Fibroblast of mammary gland (primary cell): ENCODE data around the gene LENG9.
A peak's percentile ranks its signal among the peaks of the same experiment; 100 is the strongest.

Source experiments
- DNase-seq: peaks from one replicate; pipeline ENCODE4 v3.0.0-alpha.2; 2010; ENCODE audit warnings: low read depth
- H3K4me3 ChIP-seq: 2 replicates; pipeline ENCODE4 v1.5.1; 2011; ENCODE audit warnings: low read depth, mild to moderate bottlenecking, low read length, moderate library complexity; ENCODE audit not compliant: control insufficient read depth
- CTCF ChIP-seq: conservative IDR thresholded peaks from 2 replicates; pipeline ENCODE4 v1.5.1; 2011; ENCODE audit warnings: low read depth, low read length, inconsistent platforms; ENCODE audit not compliant: control insufficient read depth, insufficient read depth

The LENG9 gene

DNA sequence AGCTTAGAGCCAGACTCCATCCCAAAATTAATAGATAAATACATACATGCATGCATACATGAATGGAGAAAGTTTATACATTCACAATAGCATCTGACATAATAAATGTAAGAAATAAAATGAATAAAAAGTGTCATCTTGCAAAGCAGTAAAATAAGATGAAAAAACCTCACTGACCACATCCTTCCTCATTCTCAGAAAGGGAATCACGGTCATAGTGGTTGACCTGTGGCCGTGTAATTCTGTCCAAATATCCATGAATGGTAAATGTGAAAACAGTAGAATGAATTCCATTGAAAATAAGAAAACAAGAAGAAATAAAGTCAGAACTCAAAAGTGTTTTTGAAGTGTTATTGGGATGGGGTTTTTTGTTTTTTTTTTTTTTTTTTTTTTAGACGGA, 19.3 kb upstream of the LENG9 start:
- TF ChIP-seq CTCF = no peak
- no peak for DNase-seq
- no peak overlapping the region for H3K4me3 ChIP-seq

DNA sequence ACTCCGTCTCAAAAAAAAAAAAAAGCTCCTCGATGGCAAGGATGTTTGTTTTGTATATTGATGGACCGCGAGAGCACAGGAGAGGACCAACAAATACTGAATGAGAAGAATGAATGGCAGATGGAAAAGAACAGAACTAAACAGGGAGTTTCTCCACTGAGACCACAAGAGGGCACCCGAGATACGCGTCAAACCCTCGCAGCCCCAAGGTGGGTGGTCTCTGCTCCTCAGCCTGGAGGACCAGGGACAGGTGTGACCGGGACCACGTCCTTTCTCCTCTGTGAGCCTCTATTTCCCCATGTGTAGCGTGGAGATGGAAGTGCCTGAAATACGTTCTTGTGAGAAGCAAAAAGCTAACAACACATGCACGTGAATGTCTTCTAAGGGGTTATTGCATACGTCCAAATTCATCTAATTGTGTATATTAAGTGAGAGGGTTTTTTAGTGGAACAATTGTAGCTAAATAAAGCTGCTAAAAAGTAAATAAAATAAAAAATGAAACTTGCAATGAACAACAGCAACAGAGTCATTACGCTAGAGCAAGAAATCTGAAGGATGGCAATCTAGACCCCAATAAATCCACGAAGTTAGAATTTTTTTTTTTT, 17.9 kb upstream of the LENG9 start:
- DNase-seq = peak; percentile 41
- H3K4me3 ChIP-seq = no peak overlapping the region
- peak; percentile 68 for TF ChIP-seq CTCF

- no peak overlapping the region for H3K4me3 ChIP-seq
- TF ChIP-seq CTCF = no peak
- DNase-seq = no peak
These were observed 16.5 kb upstream of the LENG9 start for GRCh38 chr19:54480051-54480450.

GRCh38 chr19:54478677-54479266, 15.2 kb upstream of the LENG9 start:
- peak; percentile 60 for DNase-seq
- H3K4me3 ChIP-seq = no peak overlapping the region
- peak; percentile 69 for TF ChIP-seq CTCF

DNA sequence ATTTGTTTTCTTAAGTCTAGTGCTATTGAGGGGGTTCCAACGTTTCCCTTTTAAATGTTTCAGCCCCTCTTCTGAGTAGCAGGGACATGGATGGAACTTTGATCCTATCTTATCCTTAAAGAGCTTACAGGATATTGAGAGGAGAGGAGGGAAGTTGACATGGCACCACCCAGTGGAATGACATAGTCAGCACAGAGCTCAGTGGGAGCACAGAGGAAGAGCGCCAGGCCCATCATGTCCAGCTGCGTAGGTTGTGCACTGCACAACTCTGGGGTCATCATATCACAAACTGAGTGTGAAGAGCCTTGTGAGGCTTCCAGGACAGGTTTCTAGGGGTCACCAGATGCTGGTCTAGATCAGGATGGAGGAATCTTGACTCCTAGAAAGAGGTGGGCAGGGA, 14.1 kb upstream of the LENG9 start:
- peak; percentile 8 for TF ChIP-seq CTCF
- no peak overlapping the region for H3K4me3 ChIP-seq
- no peak for DNase-seq

DNA sequence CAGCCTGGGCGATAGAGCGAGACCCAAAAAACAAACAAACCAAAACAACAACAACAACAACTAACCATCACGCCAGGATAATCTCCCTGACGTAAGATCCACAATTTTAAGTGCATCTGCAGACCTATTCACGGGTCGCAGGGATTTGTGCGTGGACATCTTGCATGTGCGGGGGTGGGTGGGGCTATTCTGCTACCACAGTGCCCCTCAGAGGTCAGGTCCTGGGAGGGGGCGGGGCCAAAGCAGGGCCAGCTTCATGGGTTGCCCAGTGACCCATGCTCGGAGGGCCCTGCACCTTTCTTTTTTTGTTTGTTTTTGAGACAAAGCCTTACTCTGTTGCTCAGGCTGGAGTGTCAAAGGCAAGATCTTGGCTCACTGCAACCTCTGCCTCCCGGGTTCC, 12.1 kb upstream of the LENG9 start:
- DNase-seq = no peak
- H3K4me3 ChIP-seq = no peak overlapping the region
- TF ChIP-seq CTCF = no peak
